ENCODE measurements around the gene STXBP6. TPM values are rescaled to one million over a fixed set of nuclear protein-coding genes. Genes with fewer than 3 reads are reported as not detected.

STXBP6 gene
- total RNA-seq, 1 experiment from 2014 or later = 0.27 TPM

DNA sequence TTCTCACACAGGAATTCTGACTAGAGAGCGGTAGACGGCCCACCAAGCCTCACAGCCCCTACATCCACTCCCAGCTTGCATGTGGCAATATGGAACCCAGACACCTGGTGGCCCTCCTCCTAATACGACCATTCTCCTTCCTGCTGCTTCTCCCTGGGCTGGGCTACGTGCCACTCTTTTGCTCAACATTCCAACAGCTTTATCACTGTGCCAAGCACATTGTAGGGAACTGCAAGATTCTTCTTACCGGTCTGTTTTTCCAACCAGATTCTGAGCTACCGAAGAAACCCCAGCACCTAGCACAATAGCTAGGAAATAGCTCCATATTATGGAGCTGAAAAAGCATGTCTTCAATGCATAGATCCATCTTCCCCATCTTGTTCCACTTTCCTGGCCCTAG, 58.1 kb downstream of the STXBP6 start:
- TF ChIP-seq CBX3 (IDR thresholded peaks at IDR 0.05; ENCODE audit: low read depth) (no peak), POLR2A (IDR thresholded peaks at IDR 0.05; ENCODE audit: borderline replicate concordance, extremely low read depth, insufficient read depth, insufficient read length) (no peak), EZH2 (IDR thresholded peaks at IDR 0.05) (no peak)
- TF ChIP-seq, protein P1, sequence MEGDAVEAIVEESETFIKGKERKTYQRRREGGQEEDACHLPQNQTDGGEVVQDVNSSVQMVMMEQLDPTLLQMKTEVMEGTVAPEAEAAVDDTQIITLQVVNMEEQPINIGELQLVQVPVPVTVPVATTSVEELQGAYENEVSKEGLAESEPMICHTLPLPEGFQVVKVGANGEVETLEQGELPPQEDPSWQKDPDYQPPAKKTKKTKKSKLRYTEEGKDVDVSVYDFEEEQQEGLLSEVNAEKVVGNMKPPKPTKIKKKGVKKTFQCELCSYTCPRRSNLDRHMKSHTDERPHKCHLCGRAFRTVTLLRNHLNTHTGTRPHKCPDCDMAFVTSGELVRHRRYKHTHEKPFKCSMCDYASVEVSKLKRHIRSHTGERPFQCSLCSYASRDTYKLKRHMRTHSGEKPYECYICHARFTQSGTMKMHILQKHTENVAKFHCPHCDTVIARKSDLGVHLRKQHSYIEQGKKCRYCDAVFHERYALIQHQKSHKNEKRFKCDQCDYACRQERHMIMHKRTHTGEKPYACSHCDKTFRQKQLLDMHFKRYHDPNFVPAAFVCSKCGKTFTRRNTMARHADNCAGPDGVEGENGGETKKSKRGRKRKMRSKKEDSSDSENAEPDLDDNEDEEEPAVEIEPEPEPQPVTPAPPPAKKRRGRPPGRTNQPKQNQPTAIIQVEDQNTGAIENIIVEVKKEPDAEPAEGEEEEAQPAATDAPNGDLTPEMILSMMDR (IDR thresholded peaks at IDR 0.05 in 2 of 3, conservative IDR thresholded peaks at IDR 0.05 in 1 of 3; ENCODE audit: borderline replicate concordance in 1 of 3, insufficient read depth in 1 of 3, low read depth in 2 of 3, low read length in 2 of 3) = no peak
- TF ChIP-seq, protein P2, sequence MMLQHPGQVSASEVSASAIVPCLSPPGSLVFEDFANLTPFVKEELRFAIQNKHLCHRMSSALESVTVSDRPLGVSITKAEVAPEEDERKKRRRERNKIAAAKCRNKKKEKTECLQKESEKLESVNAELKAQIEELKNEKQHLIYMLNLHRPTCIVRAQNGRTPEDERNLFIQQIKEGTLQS (IDR thresholded peaks at IDR 0.05) = no peak
- TF ChIP-seq, protein P3, sequence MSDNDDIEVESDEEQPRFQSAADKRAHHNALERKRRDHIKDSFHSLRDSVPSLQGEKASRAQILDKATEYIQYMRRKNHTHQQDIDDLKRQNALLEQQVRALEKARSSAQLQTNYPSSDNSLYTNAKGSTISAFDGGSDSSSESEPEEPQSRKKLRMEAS (IDR thresholded peaks at IDR 0.05) = no peak
- no peak for ATAC-seq
- intact Hi-C loops (cut with micrococcal nuclease) = no loop called here

DNA sequence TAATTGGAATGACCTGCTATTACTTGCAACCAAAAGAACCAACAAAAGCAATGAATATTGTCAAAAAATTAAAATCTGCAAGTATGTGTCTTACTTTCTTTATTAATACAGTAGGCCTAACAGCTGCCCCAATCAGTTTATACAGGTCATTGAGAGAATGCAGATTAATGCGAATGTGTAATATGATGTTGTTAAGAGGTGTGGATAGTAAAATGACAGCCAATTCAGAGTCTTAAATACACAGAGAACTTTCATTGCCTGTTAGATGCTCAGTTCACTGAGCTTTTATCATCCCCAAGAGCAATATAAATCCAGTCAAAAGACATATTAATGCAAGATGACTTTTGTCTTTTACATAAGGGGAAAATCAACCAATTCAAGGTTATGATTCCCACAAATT, 58.7 kb downstream of the STXBP6 start:
- POLR2A ChIA-PET = no interaction called here
- TF ChIP-seq ELF1 (IDR thresholded peaks at IDR 0.05; ENCODE audit: borderline replicate concordance, low read depth) (no peak), EGR1 (IDR thresholded peaks at IDR 0.05; ENCODE audit: low read depth) (no peak), SIN3A (IDR thresholded peaks at IDR 0.05; ENCODE audit: low read depth) (no peak), CEBPB (IDR thresholded peaks at IDR 0.05; ENCODE audit: low read depth) (no peak), TCF7L2 (IDR thresholded peaks at IDR 0.05; ENCODE audit: borderline replicate concordance, extremely low read depth, insufficient read depth, insufficient read length) (no peak), RAD21 (IDR thresholded peaks at IDR 0.05; ENCODE audit: low read depth) (no peak), EZH2phosphoT487 (IDR thresholded peaks at IDR 0.05; ENCODE audit: borderline replicate concordance) (no peak), EZH2 (IDR thresholded peaks at IDR 0.05) (no peak)
- TF ChIP-seq, protein P1 (IDR thresholded peaks at IDR 0.05 in 2 of 3, conservative IDR thresholded peaks at IDR 0.05 in 1 of 3; ENCODE audit: borderline replicate concordance in 1 of 3, insufficient read depth in 1 of 3, low read depth in 2 of 3, low read length in 2 of 3) = no peak
- TF ChIP-seq, protein P4, sequence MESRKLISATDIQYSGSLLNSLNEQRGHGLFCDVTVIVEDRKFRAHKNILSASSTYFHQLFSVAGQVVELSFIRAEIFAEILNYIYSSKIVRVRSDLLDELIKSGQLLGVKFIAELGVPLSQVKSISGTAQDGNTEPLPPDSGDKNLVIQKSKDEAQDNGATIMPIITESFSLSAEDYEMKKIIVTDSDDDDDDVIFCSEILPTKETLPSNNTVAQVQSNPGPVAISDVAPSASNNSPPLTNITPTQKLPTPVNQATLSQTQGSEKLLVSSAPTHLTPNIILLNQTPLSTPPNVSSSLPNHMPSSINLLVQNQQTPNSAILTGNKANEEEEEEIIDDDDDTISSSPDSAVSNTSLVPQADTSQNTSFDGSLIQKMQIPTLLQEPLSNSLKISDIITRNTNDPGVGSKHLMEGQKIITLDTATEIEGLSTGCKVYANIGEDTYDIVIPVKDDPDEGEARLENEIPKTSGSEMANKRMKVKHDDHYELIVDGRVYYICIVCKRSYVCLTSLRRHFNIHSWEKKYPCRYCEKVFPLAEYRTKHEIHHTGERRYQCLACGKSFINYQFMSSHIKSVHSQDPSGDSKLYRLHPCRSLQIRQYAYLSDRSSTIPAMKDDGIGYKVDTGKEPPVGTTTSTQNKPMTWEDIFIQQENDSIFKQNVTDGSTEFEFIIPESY (IDR thresholded peaks at IDR 0.05; ENCODE audit: extremely low read depth, insufficient replicate concordance, low read length) = no peak

More for the DNA sequence above, 58.1 kb downstream of the STXBP6 start:
- Histone ChIP-seq H3K4me1 (ENCODE audit: control insufficient read depth in 1 of 2, insufficient read depth in 2 of 2, low read length in 2 of 2) (no peaks in the 10 kb centered on the region), H4K20me1 (ENCODE audit: insufficient read depth) (no peaks in the 10 kb centered on the region), H3K36me3 (ENCODE audit: control insufficient read depth in 1 of 2, insufficient read depth in 2 of 2, low read length in 2 of 2) (no peaks in the 10 kb centered on the region), H3K79me2 (ENCODE audit: insufficient read depth, low read length) (no peaks in the 10 kb centered on the region), H3K9ac (ENCODE audit: low read length) (no peak overlapping the region), H3K9me2 (ENCODE audit: insufficient read depth) (no peaks in the 10 kb centered on the region), H3K27ac (ENCODE audit: low read depth, low read length) (no peak overlapping the region), H3K4me2 (ENCODE audit: low read length) (no peak overlapping the region), H3K4me3 (replicated peaks in 1 of 2; ENCODE audit: low read depth in 1 of 2, low read length in 2 of 2) (no peak overlapping the region), H3K9me3 (ENCODE audit: control insufficient read depth in 1 of 2, insufficient read depth in 1 of 2, low read depth in 1 of 2, low read length in 2 of 2) (peaks cover 0 to 7% of the 10 kb centered on the region in 2 experiments; a peak in 2 of 4 replicates), H3K27me3 (ENCODE audit: insufficient read depth, low read length) (no peaks in the 10 kb centered on the region), H2AFZ (ENCODE audit: low read depth, low read length, poor library complexity, severe bottlenecking) (no peak overlapping the region)
- ChIA-PET POLR2A (no interaction called here), CTCF (no interaction called here), RAD21 (ENCODE audit: low non-redundant PET in 1 of 2, low total read pairs in 2 of 2, uncharacterized antibody in 2 of 2, unreplicated experiment in 2 of 2) (no interaction called here)
- BruUV-seq (replicated peaks) = no TSS peak
- DNase-seq (ENCODE audit: low read depth, low spot score) = no peak

More for the DNA sequence above, 58.7 kb downstream of the STXBP6 start:
- DNase-seq (ENCODE audit: low read depth, low spot score) (no peak), ATAC-seq (no peak)
- ChIA-PET RAD21 (ENCODE audit: low non-redundant PET in 1 of 2, low total read pairs in 2 of 2, uncharacterized antibody in 2 of 2, unreplicated experiment in 2 of 2) (no interaction called here), CTCF (no interaction called here)
- Histone ChIP-seq H3K9me3 (ENCODE audit: control insufficient read depth in 1 of 2, insufficient read depth in 1 of 2, low read depth in 1 of 2, low read length in 2 of 2) (peaks cover 0 to 7% of the 10 kb centered on the region in 2 experiments; a peak in 2 of 4 replicates), H3K9ac (ENCODE audit: low read length) (no peak overlapping the region), H3K4me3 (replicated peaks in 1 of 2; ENCODE audit: low read depth in 1 of 2, low read length in 2 of 2) (no peak overlapping the region), H4K20me1 (ENCODE audit: insufficient read depth) (no peaks in the 10 kb centered on the region), H3K27me3 (ENCODE audit: insufficient read depth, low read length) (no peaks in the 10 kb centered on the region), H3K36me3 (ENCODE audit: control insufficient read depth in 1 of 2, insufficient read depth in 2 of 2, low read length in 2 of 2) (no peaks in the 10 kb centered on the region), H3K4me2 (ENCODE audit: low read length) (no peak overlapping the region), H3K27ac (ENCODE audit: low read depth, low read length) (no peak overlapping the region), H3K79me2 (ENCODE audit: insufficient read depth, low read length) (no peaks in the 10 kb centered on the region), H3K9me2 (ENCODE audit: insufficient read depth) (no peaks in the 10 kb centered on the region), H3K4me1 (ENCODE audit: control insufficient read depth in 1 of 2, insufficient read depth in 2 of 2, low read length in 2 of 2) (no peaks in the 10 kb centered on the region), H2AFZ (ENCODE audit: low read depth, low read length, poor library complexity, severe bottlenecking) (no peak overlapping the region)
- BruUV-seq (replicated peaks) = no TSS peak
- intact Hi-C loops (cut with micrococcal nuclease) = no loop called here

Data from HCT116 (cell line).